Progenitor cell of endocrine pancreas (in vitro differentiated cells): ENCODE data around the gene RAB7A. TPM values are rescaled to one million over a fixed set of nuclear protein-coding genes. Genes with fewer than 3 reads are reported as not detected.

Experiments used
- DNase-seq: peaks from one replicate; pipeline ENCODE4 v3.0.0; 2021; ENCODE audit warnings: low spot score; ENCODE audit not compliant: unreplicated experiment
- H3K27ac Mint-ChIP-seq: 2 replicates; pipeline ENCODE4 v1.8.0; 2021; ENCODE audit warnings: mild to moderate bottlenecking, moderate library complexity, mixed read lengths
- H3K27me3 Mint-ChIP-seq: 2 replicates; pipeline ENCODE4 v1.8.0; 2021; ENCODE audit warnings: mixed read lengths
- H3K36me3 Mint-ChIP-seq: 2 replicates; pipeline ENCODE4 v1.8.0; 2022; ENCODE audit warnings: mixed read lengths; ENCODE audit not compliant: insufficient read depth
- H3K4me1 Mint-ChIP-seq: 2 replicates; pipeline ENCODE4 v1.8.0; 2021; ENCODE audit warnings: low read depth, mixed read lengths
- H3K4me3 Mint-ChIP-seq: 2 replicates; pipeline ENCODE4 v1.8.0; 2021; ENCODE audit warnings: low read depth, mild to moderate bottlenecking, moderate library complexity, mixed read lengths
- H3K9me3 Mint-ChIP-seq: 2 replicates; pipeline ENCODE4 v1.8.0; 2021; ENCODE audit warnings: low read depth, mixed read lengths
- CTCF ChIP-seq: fragments of 200-600 bp; sonication (generic); IDR thresholded peaks from one replicate; pipeline ENCODE4 v1.5.0; 2021; ENCODE audit warnings: antibody characterized with exemption, mild to moderate bottlenecking; ENCODE audit not compliant: unreplicated experiment
- total RNA-seq: library from RNA; stranded (reverse); gene quantifications from 2 replicates; pipeline ENCODE4 v1.2.1, GENCODE V29; 2021

Gene RAB7A
- total RNA-seq, 1 donor from 2014 or later, result 130 TPM

GRCh38 chr3:128784843-128785242 is 58.9 kb downstream of the RAB7A start:
- no peak for DNase-seq
- TF ChIP-seq CTCF, result no peak
- H3K4me1 Mint-ChIP-seq, result peaks cover 14% of the 10 kb centered on the region
- no peaks in the 10 kb centered on the region for H3K27me3 Mint-ChIP-seq
- no peaks in the 10 kb centered on the region for H3K9me3 Mint-ChIP-seq
- H3K36me3 Mint-ChIP-seq, result no peaks in the 10 kb centered on the region
- H3K4me3 Mint-ChIP-seq, result no peak overlapping the region
- H3K27ac Mint-ChIP-seq, result no peak overlapping the region

GRCh38 chr3:128786434-128787020 is 60.5 kb downstream of the RAB7A start:
- H3K4me3 Mint-ChIP-seq, result no peak overlapping the region
- no peaks in the 10 kb centered on the region for H3K9me3 Mint-ChIP-seq
- H3K27ac Mint-ChIP-seq, result no peak overlapping the region
- no peak for DNase-seq
- no peak for TF ChIP-seq CTCF
- H3K36me3 Mint-ChIP-seq, result no peaks in the 10 kb centered on the region
- peaks cover 19% of the 10 kb centered on the region for H3K4me1 Mint-ChIP-seq
- H3K27me3 Mint-ChIP-seq, result no peaks in the 10 kb centered on the region

GRCh38 chr3:128787256-128788253 is 61.6 kb downstream of the RAB7A start:
- peak; percentile 46 for TF ChIP-seq CTCF
- H3K36me3 Mint-ChIP-seq, result no peaks in the 10 kb centered on the region
- peaks cover 16% of the 10 kb centered on the region for H3K4me1 Mint-ChIP-seq
- no peak overlapping the region for H3K4me3 Mint-ChIP-seq
- H3K9me3 Mint-ChIP-seq, result no peaks in the 10 kb centered on the region
- H3K27ac Mint-ChIP-seq, result no peak overlapping the region
- DNase-seq, result no peak
- no peaks in the 10 kb centered on the region for H3K27me3 Mint-ChIP-seq

GRCh38 chr3:128788268-128788869 is 62.4 kb downstream of the RAB7A start:
- no peak for TF ChIP-seq CTCF
- no peaks in the 10 kb centered on the region for H3K27me3 Mint-ChIP-seq
- H3K4me1 Mint-ChIP-seq, result peaks cover 14% of the 10 kb centered on the region
- no peak for DNase-seq
- no peak overlapping the region for H3K27ac Mint-ChIP-seq
- H3K4me3 Mint-ChIP-seq, result no peak overlapping the region
- H3K9me3 Mint-ChIP-seq, result no peaks in the 10 kb centered on the region
- no peaks in the 10 kb centered on the region for H3K36me3 Mint-ChIP-seq

GRCh38 chr3:128794067-128794768 is 68.2 kb downstream of the RAB7A start:
- no peak for TF ChIP-seq CTCF
- Mint-ChIP-seq H3K9me3 (no peaks in the 10 kb centered on the region), H3K27me3 (no peaks in the 10 kb centered on the region), H3K27ac (peak overlapping the region; percentile 7), H3K4me3 (no peak overlapping the region), H3K36me3 (peaks cover 12% of the 10 kb centered on the region), H3K4me1 (peaks cover 18% of the 10 kb centered on the region)
- no peak for DNase-seq
